Coronary artery (tissue), 2 donors: ENCODE measurements around the gene CDK3.
"Not testable (repeated sequence)": the region's sequence is repeated elsewhere in the genome, so short reads cannot be mapped to it uniquely, and the experiment has no call there.

Experiments
- DNase-seq: peaks from one replicate; pipeline ENCODE4 v3.0.0-alpha.2; 2017; ENCODE audit warnings: low spot score
- H3K27ac ChIP-seq, 2 donors: fragments of 200-600 bp; sonication (generic); one replicate each; pipeline ENCODE4 v1.5.1; 2016 to 2019
- H3K4me3 ChIP-seq: fragments of 200-600 bp; sonication (generic); 2 replicates; pipeline ENCODE4 v1.5.1; 2016; ENCODE audit warnings: mild to moderate bottlenecking, moderate library complexity
- CTCF ChIP-seq: fragments of 200-600 bp; sonication (generic); IDR thresholded peaks from one replicate; pipeline ENCODE4 v1.5.1; 2019; ENCODE audit warnings: antibody characterized with exemption

The CDK3 gene

GRCh38 chr17:75970011-75970523 is 30.6 kb upstream of the CDK3 start:
- no peak for TF ChIP-seq CTCF
- Histone ChIP-seq H3K4me3 (no peak overlapping the region), H3K27ac (no peak overlapping the region)
- DNase-seq: no peak

- no peak for DNase-seq
- no peak overlapping the region for H3K4me3 ChIP-seq
- no peak overlapping the region for H3K27ac ChIP-seq
- TF ChIP-seq CTCF: no peak
These were observed 30.0 kb upstream of the CDK3 start for GRCh38 chr17:75970626-75971025.

- DNase-seq, H3K4me3 ChIP-seq, H3K27ac ChIP-seq: not testable (repeated sequence)
These were observed 25.5 kb upstream of the CDK3 start for GRCh38 chr17:75975187-75975586.

- Histone ChIP-seq H3K27ac (no peak overlapping the region), H3K4me3 (no peak overlapping the region)
- TF ChIP-seq CTCF: no peak
- DNase-seq: no peak
These were observed 24.9 kb upstream of the CDK3 start for GRCh38 chr17:75975757-75976174.

GRCh38 chr17:75976175-75976848 is 24.3 kb upstream of the CDK3 start:
- Histone ChIP-seq H3K4me3 (no peak overlapping the region), H3K27ac (no peak overlapping the region)
- TF ChIP-seq CTCF: no peak
- DNase-seq: no peak

GRCh38 chr17:75978938-75979704 is 21.5 kb upstream of the CDK3 start, which contains the start of the genes ACOX1 and TEN1:
Gene ACOX1, minus strand, starts transcription at chr17:75979166. Its CDS starts 93 bp downstream, at chr17:75979073.
Gene TEN1, plus strand, starts transcription at chr17:75979240. Its CDS starts 6,953 bp downstream, at chr17:75986193.
- peak; percentile 99 for DNase-seq
- H3K4me3 ChIP-seq: peak within 1 kb of the TSS; percentile 79
- TF ChIP-seq CTCF: no peak
- peak within 1 kb of the TSS; percentile 95 to 96 for H3K27ac ChIP-seq

GRCh38 chr17:75979705-75980187 is 20.9 kb upstream of the CDK3 start:
- TF ChIP-seq CTCF: no peak
- Histone ChIP-seq H3K27ac (peak overlapping the region; percentile 95 to 96), H3K4me3 (peak overlapping the region; percentile 79)
- DNase-seq: no peak
